ENCODE data around the gene UPF2. TPM values are rescaled to one million over a fixed set of nuclear protein-coding genes. Genes with fewer than 3 reads are reported as not detected.

UPF2 gene
- total and polyA plus RNA-seq, 2 donors = 20.2 to 31.4 TPM

DNA sequence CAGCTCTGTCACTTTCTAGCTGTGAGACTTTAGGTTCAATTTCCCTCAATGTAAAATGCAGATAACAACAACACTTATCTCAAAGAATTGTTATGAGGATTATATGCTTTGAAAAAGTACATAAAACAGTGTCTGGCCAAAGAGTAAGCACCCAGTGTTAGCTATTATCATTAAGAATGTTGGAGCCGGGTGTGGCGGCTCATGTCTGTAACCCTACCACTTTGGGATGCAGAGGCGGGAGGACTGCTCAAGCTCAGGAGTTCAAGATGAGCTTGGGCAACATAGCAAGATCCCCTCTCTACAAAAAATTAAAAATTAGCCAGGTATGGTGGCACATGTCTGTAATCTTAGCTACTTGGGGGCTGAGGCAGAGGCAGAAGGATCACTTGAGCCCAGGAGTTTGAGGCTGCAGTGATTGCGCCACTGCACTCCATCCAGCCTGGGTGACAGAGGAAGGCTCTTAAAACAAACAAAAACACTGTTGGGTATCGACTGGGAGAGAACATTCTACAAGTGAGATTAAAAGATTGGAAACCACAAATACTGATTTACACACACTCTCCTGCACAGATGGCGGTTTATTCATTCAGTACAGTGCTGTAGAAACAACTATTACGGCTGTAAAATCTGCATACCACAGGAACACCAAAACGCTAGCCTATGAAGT, 112.2 kb downstream of the UPF2 start:
- Histone ChIP-seq H3K27ac (ENCODE audit: low read depth) (no peak overlapping the region), H3K4me3 (ENCODE audit: low read depth, low read length) (no peak overlapping the region), H3K4me1 (ENCODE audit: insufficient read depth) (no peaks in the 10 kb centered on the region), H3K36me3 (ENCODE audit: insufficient read depth) (peaks cover 3% of the 10 kb centered on the region)
- WGBS = 92% methylated on average over 8 of the region's 8 CpGs
- no peak for DNase-seq (ENCODE audit: extremely low spot score)

- Histone ChIP-seq H3K27ac (ENCODE audit: low read depth) (no peak overlapping the region), H3K4me1 (ENCODE audit: insufficient read depth) (no peaks in the 10 kb centered on the region), H3K4me3 (ENCODE audit: low read depth, low read length) (no peak overlapping the region), H3K36me3 (ENCODE audit: insufficient read depth) (peaks cover 3% of the 10 kb centered on the region)
- 92% methylated on average over 3 of the region's 3 CpGs for WGBS
- DNase-seq (ENCODE audit: extremely low spot score) = no peak
Measured at GRCh38 chr10:11927746-11928145, 114.9 kb downstream of the UPF2 start.

DNA sequence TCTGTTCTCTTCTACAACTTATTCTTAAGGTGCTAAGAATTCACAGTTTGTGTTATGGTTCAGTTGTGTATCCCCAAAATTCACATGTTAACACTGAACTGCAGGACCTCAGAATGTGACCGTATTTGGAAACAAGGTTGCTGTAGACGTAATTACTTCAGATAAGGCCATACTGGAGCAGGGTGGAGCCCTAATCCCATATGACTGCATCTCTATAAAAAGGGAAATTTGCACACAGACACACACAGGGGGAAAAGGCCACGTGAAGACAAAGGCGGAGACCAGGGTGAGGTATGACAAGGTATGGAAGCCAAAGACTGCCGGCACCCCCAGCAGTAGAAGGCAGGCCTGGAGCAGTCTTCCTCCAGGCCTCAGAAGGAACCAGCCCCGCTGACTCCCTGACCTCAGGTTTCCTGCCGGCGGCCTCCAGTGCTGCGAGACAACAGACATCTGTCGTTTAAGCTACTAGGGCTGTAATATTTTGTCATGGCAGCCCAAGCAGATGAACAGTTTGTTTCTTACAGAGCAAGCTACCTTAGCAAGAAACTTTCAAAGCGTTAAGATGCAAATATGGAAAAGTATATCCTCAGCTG, 120.7 kb downstream of the UPF2 start:
- Histone ChIP-seq H3K4me1 (ENCODE audit: insufficient read depth) (no peaks in the 10 kb centered on the region), H3K27ac (ENCODE audit: low read depth) (no peak overlapping the region), H3K36me3 (ENCODE audit: insufficient read depth) (peaks cover 4% of the 10 kb centered on the region), H3K4me3 (ENCODE audit: low read depth, low read length) (no peak overlapping the region)
- WGBS = 63% methylated on average over 11 of the region's 11 CpGs
- no peak for DNase-seq (ENCODE audit: extremely low spot score)

GRCh38 chr10:11919271-11919670, 123.3 kb downstream of the UPF2 start:
- no peak for DNase-seq (ENCODE audit: extremely low spot score)
- Histone ChIP-seq H3K4me1 (ENCODE audit: insufficient read depth) (no peaks in the 10 kb centered on the region), H3K4me3 (ENCODE audit: low read depth, low read length) (no peak overlapping the region), H3K27ac (ENCODE audit: low read depth) (no peak overlapping the region), H3K36me3 (ENCODE audit: insufficient read depth) (peaks cover 4% of the 10 kb centered on the region)
- WGBS = 85% methylated on average over 7 of the region's 7 CpGs

DNA sequence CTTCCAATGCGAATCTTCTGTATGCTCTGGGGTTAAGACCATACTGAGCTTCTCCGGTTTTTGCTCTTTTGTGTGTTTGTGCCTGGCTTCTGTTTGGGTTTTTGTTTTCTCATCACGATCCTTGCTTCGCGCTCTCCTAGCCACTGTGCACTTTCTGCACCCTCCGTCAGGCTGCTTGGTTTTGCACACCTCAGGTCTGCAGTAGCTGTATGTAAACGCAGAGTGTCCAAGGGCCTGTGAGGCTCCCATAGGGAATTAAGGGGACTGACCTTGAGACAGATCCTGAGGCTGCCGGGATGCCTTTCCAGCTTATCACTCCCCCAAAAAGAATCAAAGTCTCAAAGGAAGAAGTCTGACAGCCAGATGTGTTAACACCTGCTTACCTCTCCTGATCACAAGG, 124.2 kb downstream of the UPF2 start:
- H3K27ac ChIP-seq (ENCODE audit: low read depth) = no peak overlapping the region
- no peak for DNase-seq (ENCODE audit: extremely low spot score)
- H3K4me3 ChIP-seq (ENCODE audit: low read depth, low read length) = no peak overlapping the region
- H3K36me3 ChIP-seq (ENCODE audit: insufficient read depth) = peaks cover 4% of the 10 kb centered on the region
- H3K4me1 ChIP-seq (ENCODE audit: insufficient read depth) = no peaks in the 10 kb centered on the region
- 84% methylated on average over 8 of the region's 8 CpGs for WGBS

DNA sequence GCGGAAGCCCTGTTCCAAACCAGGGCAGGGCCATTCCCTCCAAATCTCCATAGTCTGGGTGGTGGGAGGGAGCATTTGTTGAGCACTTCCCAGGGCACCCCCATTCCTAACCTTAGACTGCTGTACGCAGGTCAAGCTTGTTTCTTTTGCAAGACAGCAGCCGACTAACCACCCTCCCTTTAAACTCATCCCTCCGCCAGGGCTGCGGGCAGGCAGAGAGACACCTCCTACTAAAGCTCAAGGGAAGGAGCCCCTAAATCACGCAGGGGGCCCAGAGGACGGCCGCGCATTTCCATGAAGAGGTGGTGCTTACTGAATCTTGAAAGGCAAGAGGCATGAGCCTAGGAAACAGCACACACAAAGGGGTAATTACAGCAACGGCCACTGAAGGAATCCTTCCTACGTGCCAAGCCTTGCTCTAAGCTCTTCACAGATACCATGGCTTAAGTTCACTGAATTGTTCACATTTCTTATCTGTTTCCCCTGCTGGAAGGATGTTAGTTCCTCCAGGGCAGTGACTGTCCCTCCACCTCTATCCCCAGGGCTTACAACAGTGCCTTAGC, 129.4 kb downstream of the UPF2 start:
- WGBS = 41% methylated on average over 11 of the region's 11 CpGs
- no peak for DNase-seq (ENCODE audit: extremely low spot score)
- Histone ChIP-seq H3K27ac (ENCODE audit: low read depth) (no peak overlapping the region), H3K4me3 (ENCODE audit: low read depth, low read length) (no peak overlapping the region), H3K36me3 (ENCODE audit: insufficient read depth) (no peaks in the 10 kb centered on the region), H3K4me1 (ENCODE audit: insufficient read depth) (no peaks in the 10 kb centered on the region)

GRCh38 chr10:11910102-11910501, 132.5 kb downstream of the UPF2 start:
- no peaks in the 10 kb centered on the region for H3K4me1 ChIP-seq (ENCODE audit: insufficient read depth)
- no peak for DNase-seq (ENCODE audit: extremely low spot score)
- H3K4me3 ChIP-seq (ENCODE audit: low read depth, low read length) = no peak overlapping the region
- H3K27ac ChIP-seq (ENCODE audit: low read depth) = no peak overlapping the region
- no peaks in the 10 kb centered on the region for H3K36me3 ChIP-seq (ENCODE audit: insufficient read depth)
- 88% methylated on average over 10 of the region's 10 CpGs for WGBS

GRCh38 chr10:11909618-11910017, 133.0 kb downstream of the UPF2 start:
- no peak overlapping the region for H3K4me3 ChIP-seq (ENCODE audit: low read depth, low read length)
- WGBS = 49% methylated on average over 10 of the region's 10 CpGs
- no peaks in the 10 kb centered on the region for H3K36me3 ChIP-seq (ENCODE audit: insufficient read depth)
- H3K27ac ChIP-seq (ENCODE audit: low read depth) = no peak overlapping the region
- no peaks in the 10 kb centered on the region for H3K4me1 ChIP-seq (ENCODE audit: insufficient read depth)
- DNase-seq (ENCODE audit: extremely low spot score) = no peak

GRCh38 chr10:11908991-11909390, 133.6 kb downstream of the UPF2 start:
- no peak overlapping the region for H3K4me3 ChIP-seq (ENCODE audit: low read depth, low read length)
- H3K4me1 ChIP-seq (ENCODE audit: insufficient read depth) = no peaks in the 10 kb centered on the region
- WGBS = 97% methylated on average over 11 of the region's 11 CpGs
- no peak overlapping the region for H3K27ac ChIP-seq (ENCODE audit: low read depth)
- no peak for DNase-seq (ENCODE audit: extremely low spot score)
- no peaks in the 10 kb centered on the region for H3K36me3 ChIP-seq (ENCODE audit: insufficient read depth)

- WGBS = 92% methylated on average over 10 of the region's 10 CpGs
- DNase-seq (ENCODE audit: extremely low spot score) = no peak
- H3K4me1 ChIP-seq (ENCODE audit: insufficient read depth) = no peaks in the 10 kb centered on the region
- H3K36me3 ChIP-seq (ENCODE audit: insufficient read depth) = no peaks in the 10 kb centered on the region
- no peak overlapping the region for H3K4me3 ChIP-seq (ENCODE audit: low read depth, low read length)
- no peak overlapping the region for H3K27ac ChIP-seq (ENCODE audit: low read depth)
Measured at GRCh38 chr10:11908536-11908935, 134.1 kb downstream of the UPF2 start.

- no peak for DNase-seq (ENCODE audit: extremely low spot score)
- 91% methylated on average over 18 of the region's 18 CpGs for WGBS
Measured at GRCh38 chr10:11907914-11908313, 134.7 kb downstream of the UPF2 start.

GRCh38 chr10:11906714-11907113, 135.9 kb downstream of the UPF2 start:
- H3K4me1 ChIP-seq (ENCODE audit: insufficient read depth) = no peaks in the 10 kb centered on the region
- H3K4me3 ChIP-seq (ENCODE audit: low read depth, low read length) = no peak overlapping the region
- no peak for DNase-seq (ENCODE audit: extremely low spot score)
- no peaks in the 10 kb centered on the region for H3K36me3 ChIP-seq (ENCODE audit: insufficient read depth)
- 79% methylated on average over 8 of the region's 8 CpGs for WGBS
- H3K27ac ChIP-seq (ENCODE audit: low read depth) = no peak overlapping the region

More at GRCh38 chr10:11907914-11908313, 134.7 kb downstream of the UPF2 start:
- Histone ChIP-seq H3K4me1 (ENCODE audit: insufficient read depth) (no peaks in the 10 kb centered on the region), H3K4me3 (ENCODE audit: low read depth, low read length) (no peak overlapping the region), H3K36me3 (ENCODE audit: insufficient read depth) (no peaks in the 10 kb centered on the region), H3K27ac (ENCODE audit: low read depth) (no peak overlapping the region)

GRCh38 chr10:11902646-11903045, 140.0 kb downstream of the UPF2 start:
- DNase-seq (ENCODE audit: extremely low spot score) = no peak
- Histone ChIP-seq H3K27ac (ENCODE audit: low read depth) (no peak overlapping the region), H3K36me3 (ENCODE audit: insufficient read depth) (no peaks in the 10 kb centered on the region), H3K4me1 (ENCODE audit: insufficient read depth) (no peaks in the 10 kb centered on the region), H3K4me3 (ENCODE audit: low read depth, low read length) (no peak overlapping the region)
- whole genome bisulfite sequencing = 96% methylated on average over 7 of the region's 7 CpGs

DNA sequence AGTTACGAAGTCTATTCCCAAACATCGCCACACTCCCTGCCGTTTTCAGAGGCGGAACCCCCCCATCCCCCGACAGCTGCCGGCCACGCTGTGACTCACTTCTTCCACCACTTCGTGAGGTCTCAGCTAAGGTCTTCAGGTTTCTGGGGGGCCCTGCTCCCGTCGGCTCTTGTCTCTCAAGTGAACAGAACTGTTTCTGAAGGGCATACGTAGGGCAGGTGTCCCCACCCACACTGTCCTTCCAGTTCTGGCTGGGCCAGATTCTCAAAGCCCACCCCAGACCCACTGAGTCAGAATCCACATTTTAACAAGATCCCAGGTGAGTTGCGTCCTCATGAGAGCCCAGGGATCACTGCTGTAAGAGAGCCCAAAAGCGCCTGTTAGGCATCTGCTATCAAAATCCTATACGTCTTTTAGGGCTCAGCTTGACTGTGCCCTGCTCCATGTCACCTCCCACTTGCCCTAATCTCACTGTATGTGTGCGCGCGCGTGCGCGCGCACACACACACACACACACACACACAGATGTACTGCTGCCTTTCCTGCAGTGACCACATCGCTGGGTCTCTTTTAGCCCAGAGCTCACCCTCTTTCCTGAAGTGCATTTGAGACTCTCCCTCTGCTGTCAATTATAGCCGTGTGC, 140.7 kb downstream of the UPF2 start:
- H3K4me1 ChIP-seq (ENCODE audit: insufficient read depth) = no peaks in the 10 kb centered on the region
- H3K4me3 ChIP-seq (ENCODE audit: low read depth, low read length) = no peak overlapping the region
- no peak overlapping the region for H3K27ac ChIP-seq (ENCODE audit: low read depth)
- DNase-seq (ENCODE audit: extremely low spot score) = no peak
- H3K36me3 ChIP-seq (ENCODE audit: insufficient read depth) = no peaks in the 10 kb centered on the region
- 38% methylated on average over 23 of the region's 23 CpGs for WGBS
